ENCODE measurements around the gene NEUROD1.

DNA sequence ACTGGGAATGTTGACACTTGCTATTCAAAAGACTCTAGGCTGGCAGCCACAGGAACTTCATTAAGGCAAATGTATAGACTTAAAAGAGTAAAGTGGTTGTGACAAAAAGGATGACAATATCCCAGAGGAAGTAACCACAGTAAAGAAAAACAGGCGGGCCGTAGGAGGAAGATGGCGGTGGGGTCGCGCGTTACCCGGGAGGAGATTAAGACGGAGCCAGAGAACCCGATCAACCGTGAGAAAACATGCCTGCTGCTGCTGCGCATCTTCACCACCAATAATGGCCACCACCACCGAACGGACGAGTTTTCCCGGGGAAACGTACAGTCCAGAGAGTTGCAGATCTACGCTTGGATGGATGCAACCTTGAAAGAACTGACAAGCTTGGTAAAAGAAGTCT, 14.0 kb upstream of the NEUROD1 start:
- TF ChIP-seq, protein P1, sequence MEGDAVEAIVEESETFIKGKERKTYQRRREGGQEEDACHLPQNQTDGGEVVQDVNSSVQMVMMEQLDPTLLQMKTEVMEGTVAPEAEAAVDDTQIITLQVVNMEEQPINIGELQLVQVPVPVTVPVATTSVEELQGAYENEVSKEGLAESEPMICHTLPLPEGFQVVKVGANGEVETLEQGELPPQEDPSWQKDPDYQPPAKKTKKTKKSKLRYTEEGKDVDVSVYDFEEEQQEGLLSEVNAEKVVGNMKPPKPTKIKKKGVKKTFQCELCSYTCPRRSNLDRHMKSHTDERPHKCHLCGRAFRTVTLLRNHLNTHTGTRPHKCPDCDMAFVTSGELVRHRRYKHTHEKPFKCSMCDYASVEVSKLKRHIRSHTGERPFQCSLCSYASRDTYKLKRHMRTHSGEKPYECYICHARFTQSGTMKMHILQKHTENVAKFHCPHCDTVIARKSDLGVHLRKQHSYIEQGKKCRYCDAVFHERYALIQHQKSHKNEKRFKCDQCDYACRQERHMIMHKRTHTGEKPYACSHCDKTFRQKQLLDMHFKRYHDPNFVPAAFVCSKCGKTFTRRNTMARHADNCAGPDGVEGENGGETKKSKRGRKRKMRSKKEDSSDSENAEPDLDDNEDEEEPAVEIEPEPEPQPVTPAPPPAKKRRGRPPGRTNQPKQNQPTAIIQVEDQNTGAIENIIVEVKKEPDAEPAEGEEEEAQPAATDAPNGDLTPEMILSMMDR (IDR thresholded peaks at IDR 0.05; ENCODE audit: insufficient read depth, low read length, poor library complexity, severe bottlenecking), result no peak
- TF ChIP-seq EZH2phosphoT487 (conservative IDR thresholded peaks at IDR 0.05; ENCODE audit: low read length), result no peak
